Activated CD4-positive, alpha-beta T cell treated with anti-CD3 and anti-CD28 coated beads, Interleukin-2, amount 10 ng/mL, durations not matched to agents 7 days and 5 days (primary cell): ENCODE measurements around the gene BAZ1B. TPM values are rescaled to one million over a fixed set of nuclear protein-coding genes. Genes with fewer than 3 reads are reported as not detected.
A peak's percentile ranks its signal among the peaks of the same experiment; 100 is the strongest.
"Not testable (repeated sequence)": the region's sequence is repeated elsewhere in the genome, so short reads cannot be mapped to it uniquely, and the experiment has no call there.

Source experiments
- CTCF ChIA-PET: fragments of 350-600 bp; sonication (Branson Sonifier 250); formaldehyde crosslinking; loops from one replicate; lab custom pipeline; 2021; ENCODE audit warnings: antibody characterized with exemption; lab: Charles Lee
- POLR2A ChIA-PET: fragments of 350-600 bp; sonication (Branson Sonifier 250); formaldehyde crosslinking; loops from one replicate; lab custom pipeline; 2021; ENCODE audit warnings: antibody characterized with exemption; lab: Charles Lee
- DNase-seq: peaks from one replicate; pipeline ENCODE4 v3.0.0-alpha.2; 2020
- H3K27ac Mint-ChIP-seq: one replicate; pipeline ENCODE4 v1.8.0; 2021; ENCODE audit warnings: mild to moderate bottlenecking, moderate library complexity, mixed read lengths
- H3K27me3 Mint-ChIP-seq: one replicate; pipeline ENCODE4 v1.8.0; 2021; ENCODE audit warnings: mixed read lengths
- H3K36me3 Mint-ChIP-seq: one replicate; pipeline ENCODE4 v1.8.0; 2021; ENCODE audit warnings: low read depth, mixed read lengths
- H3K4me1 Mint-ChIP-seq: one replicate; pipeline ENCODE4 v1.8.0; 2021; ENCODE audit warnings: mixed read lengths
- H3K4me3 Mint-ChIP-seq: one replicate; pipeline ENCODE4 v1.8.0; 2021; ENCODE audit warnings: mild to moderate bottlenecking, moderate library complexity, mixed read lengths
- H3K9me3 Mint-ChIP-seq: one replicate; pipeline ENCODE4 v1.8.0; 2021; ENCODE audit warnings: mixed read lengths
- total RNA-seq, 2 experiments: library from RNA; stranded (reverse); gene quantifications; one replicate each; pipeline ENCODE4 v1.2.3, GENCODE V29; 2021

Gene BAZ1B
- total RNA-seq, 2 experiments from 2014 or later = 96.5 to 103 TPM

GRCh38 chr7:73487486-73487885 is 34.6 kb downstream of the BAZ1B start:
- CTCF ChIA-PET = interaction anchor here (1.0 kb wide), 1 partner anchor 10 kb away, joined by 3 read pairs; no protein-coding TSS in a partner anchor
- Mint-ChIP-seq H3K4me1 (peaks cover 5% of the 10 kb centered on the region), H3K27ac (no peak overlapping the region), H3K4me3 (no peak overlapping the region), H3K9me3 (no peaks in the 10 kb centered on the region), H3K36me3 (peaks cover 47% of the 10 kb centered on the region), H3K27me3 (no peaks in the 10 kb centered on the region)
- DNase-seq = no peak
- POLR2A ChIA-PET = no interaction called here

- H3K27ac Mint-ChIP-seq = no peak overlapping the region
- ChIA-PET POLR2A (no interaction called here), CTCF (no interaction called here)
- no peaks in the 10 kb centered on the region for H3K27me3 Mint-ChIP-seq
- no peak for DNase-seq
- no peaks in the 10 kb centered on the region for H3K9me3 Mint-ChIP-seq
- H3K4me3 Mint-ChIP-seq = no peak overlapping the region
- H3K4me1 Mint-ChIP-seq = peaks cover 10% of the 10 kb centered on the region
- H3K36me3 Mint-ChIP-seq = peaks cover 48% of the 10 kb centered on the region
Measured at GRCh38 chr7:73483171-73483570, 38.9 kb downstream of the BAZ1B start.

GRCh38 chr7:73482746-73483145 is 39.3 kb downstream of the BAZ1B start:
- Mint-ChIP-seq H3K36me3 (peaks cover 49% of the 10 kb centered on the region), H3K4me3 (no peak overlapping the region), H3K27me3 (no peaks in the 10 kb centered on the region), H3K27ac (no peak overlapping the region), H3K9me3 (no peaks in the 10 kb centered on the region), H3K4me1 (peaks cover 10% of the 10 kb centered on the region)
- CTCF ChIA-PET = no interaction called here
- POLR2A ChIA-PET = no interaction called here
- DNase-seq = no peak

- H3K4me3 Mint-ChIP-seq, H3K27me3 Mint-ChIP-seq, H3K9me3 Mint-ChIP-seq, DNase-seq, POLR2A ChIA-PET, H3K27ac Mint-ChIP-seq: not testable (repeated sequence)
- peaks cover 11% of the 10 kb centered on the region for H3K4me1 Mint-ChIP-seq
- peaks cover 53% of the 10 kb centered on the region for H3K36me3 Mint-ChIP-seq
- CTCF ChIA-PET = interaction anchor here (0.7 to 1.0 kb wide), 2 partner anchors 27 to 33 kb away, joined by 3 read pairs; no protein-coding TSS in a partner anchor
Measured at GRCh38 chr7:73481521-73481920, 40.6 kb downstream of the BAZ1B start.

- H3K4me1 Mint-ChIP-seq = peaks cover 14% of the 10 kb centered on the region
- H3K27me3 Mint-ChIP-seq = no peaks in the 10 kb centered on the region
- no peaks in the 10 kb centered on the region for H3K9me3 Mint-ChIP-seq
- no peak overlapping the region for H3K27ac Mint-ChIP-seq
- peaks cover 55% of the 10 kb centered on the region for H3K36me3 Mint-ChIP-seq
- CTCF ChIA-PET = interaction anchor here (1.7 kb wide), 1 partner anchor 8 kb away, joined by 3 read pairs; no protein-coding TSS in a partner anchor
- H3K4me3 Mint-ChIP-seq = no peak overlapping the region
- no peak for DNase-seq
- POLR2A ChIA-PET = no interaction called here
Measured at GRCh38 chr7:73478549-73478948, 43.5 kb downstream of the BAZ1B start.

GRCh38 chr7:73477376-73477775 is 44.7 kb downstream of the BAZ1B start:
- Mint-ChIP-seq H3K27ac (no peak overlapping the region), H3K4me3 (no peak overlapping the region), H3K9me3 (no peaks in the 10 kb centered on the region), H3K36me3 (peaks cover 49% of the 10 kb centered on the region), H3K27me3 (no peaks in the 10 kb centered on the region), H3K4me1 (peaks cover 13% of the 10 kb centered on the region)
- POLR2A ChIA-PET = interaction anchor here (0.9 kb wide), 1 partner anchor 13 kb away, joined by 5 read pairs; no protein-coding TSS in a partner anchor
- DNase-seq = no peak
- CTCF ChIA-PET = interaction anchor here (0.6 to 1.7 kb wide), 3 partner anchors 10 to 14 kb away, joined by 3 to 6 read pairs (median 4); no protein-coding TSS in a partner anchor

GRCh38 chr7:73470208-73470607 is 51.9 kb downstream of the BAZ1B start:
- H3K4me1 Mint-ChIP-seq = peaks cover 3% of the 10 kb centered on the region
- peaks cover 50% of the 10 kb centered on the region for H3K36me3 Mint-ChIP-seq
- no peaks in the 10 kb centered on the region for H3K27me3 Mint-ChIP-seq
- ChIA-PET POLR2A (no interaction called here), CTCF (interaction anchor here (0.8 kb wide), 1 partner anchor 25 kb away, joined by 3 read pairs; no protein-coding TSS in a partner anchor)
- no peaks in the 10 kb centered on the region for H3K9me3 Mint-ChIP-seq
- no peak for DNase-seq
- H3K4me3 Mint-ChIP-seq = no peak overlapping the region
- no peak overlapping the region for H3K27ac Mint-ChIP-seq

GRCh38 chr7:73467046-73467445 is 55.0 kb downstream of the BAZ1B start:
- H3K4me1 Mint-ChIP-seq, DNase-seq, H3K27ac Mint-ChIP-seq, POLR2A ChIA-PET, H3K27me3 Mint-ChIP-seq, H3K9me3 Mint-ChIP-seq, H3K4me3 Mint-ChIP-seq, CTCF ChIA-PET: not testable (repeated sequence)
- H3K36me3 Mint-ChIP-seq = peaks cover 69% of the 10 kb centered on the region

GRCh38 chr7:73466112-73466511 is 56.0 kb downstream of the BAZ1B start:
- POLR2A ChIA-PET = no interaction called here
- no peak overlapping the region for H3K27ac Mint-ChIP-seq
- no peak for DNase-seq
- H3K4me1 Mint-ChIP-seq = peaks cover 1% of the 10 kb centered on the region
- no peak overlapping the region for H3K4me3 Mint-ChIP-seq
- H3K9me3 Mint-ChIP-seq = no peaks in the 10 kb centered on the region
- H3K36me3 Mint-ChIP-seq = peaks cover 68% of the 10 kb centered on the region
- CTCF ChIA-PET = interaction anchor here (0.7 to 1.1 kb wide), 2 partner anchors 9 to 12 kb away, joined by 3 to 4 read pairs; no protein-coding TSS in a partner anchor
- no peaks in the 10 kb centered on the region for H3K27me3 Mint-ChIP-seq

- no peaks in the 10 kb centered on the region for H3K4me1 Mint-ChIP-seq
Measured at GRCh38 chr7:73463966-73464365, 58.1 kb downstream of the BAZ1B start.

GRCh38 chr7:73463260-73463659 is 58.8 kb downstream of the BAZ1B start:
- ChIA-PET POLR2A (interaction anchor here (0.6 kb wide), 1 partner anchor 43 kb away, joined by 13 read pairs; no protein-coding TSS in a partner anchor), CTCF (interaction anchor here (0.7 to 1.5 kb wide), 2 partner anchors 14 to 41 kb away, joined by 4 to 6 read pairs; no protein-coding TSS in a partner anchor)
- Mint-ChIP-seq H3K4me3 (no peak overlapping the region), H3K4me1 (no peaks in the 10 kb centered on the region), H3K27ac (no peak overlapping the region), H3K9me3 (no peaks in the 10 kb centered on the region), H3K36me3 (peaks cover 61% of the 10 kb centered on the region), H3K27me3 (no peaks in the 10 kb centered on the region)
- DNase-seq = no peak

More at GRCh38 chr7:73463966-73464365, 58.1 kb downstream of the BAZ1B start:
- H3K4me3 Mint-ChIP-seq = no peak overlapping the region
- no peak for DNase-seq
- no peaks in the 10 kb centered on the region for H3K9me3 Mint-ChIP-seq
- H3K27me3 Mint-ChIP-seq = no peaks in the 10 kb centered on the region
- H3K36me3 Mint-ChIP-seq = peaks cover 64% of the 10 kb centered on the region
- ChIA-PET CTCF (interaction anchor here (1.5 kb wide), 1 partner anchor 41 kb away, joined by 4 read pairs; no protein-coding TSS in a partner anchor), POLR2A (interaction anchor here (0.6 kb wide), 1 partner anchor 58 kb away, joined by 5 read pairs; no protein-coding TSS in a partner anchor)
- no peak overlapping the region for H3K27ac Mint-ChIP-seq

- no peak overlapping the region for H3K27ac Mint-ChIP-seq
- no peaks in the 10 kb centered on the region for H3K27me3 Mint-ChIP-seq
- H3K4me3 Mint-ChIP-seq = no peak overlapping the region
- CTCF ChIA-PET = no interaction called here
- POLR2A ChIA-PET = no interaction called here
- no peaks in the 10 kb centered on the region for H3K4me1 Mint-ChIP-seq
- no peaks in the 10 kb centered on the region for H3K9me3 Mint-ChIP-seq
- DNase-seq = no peak
- peaks cover 67% of the 10 kb centered on the region for H3K36me3 Mint-ChIP-seq
Measured at GRCh38 chr7:73461782-73462285, 60.3 kb downstream of the BAZ1B start.

GRCh38 chr7:73454424-73454823 is 67.7 kb downstream of the BAZ1B start:
- POLR2A ChIA-PET = no interaction called here
- no peaks in the 10 kb centered on the region for H3K9me3 Mint-ChIP-seq
- H3K4me3 Mint-ChIP-seq = no peak overlapping the region
- CTCF ChIA-PET = no interaction called here
- H3K27ac Mint-ChIP-seq = peak overlapping the region; percentile 20
- H3K27me3 Mint-ChIP-seq = no peaks in the 10 kb centered on the region
- no peak for DNase-seq
- H3K4me1 Mint-ChIP-seq = peaks cover 5% of the 10 kb centered on the region
- peaks cover 58% of the 10 kb centered on the region for H3K36me3 Mint-ChIP-seq
